ENCODE data around the gene CTXN1.

GRCh38 chr19:7947939-7948338, 22.0 kb upstream of the CTXN1 start:
- TF ChIP-seq CTCF (conservative IDR thresholded peaks at IDR 0.05; ENCODE audit: low read length), result no peak
- TF ChIP-seq EZH2phosphoT487 (IDR thresholded peaks at IDR 0.05; ENCODE audit: borderline replicate concordance, low read depth, low read length), result no peak

All from OCI-LY7 (cell line).